G401.6 (cell line): Measurements from ENCODE around the gene XG.
"Not testable (repeated sequence)": the region's sequence is repeated elsewhere in the genome, so short reads cannot be mapped to it uniquely, and the experiment has no call there.

Experiments used
- FAIRE-seq: peaks from 2 replicates; lab custom pipeline; 2012; peaks lifted over from hg19 to GRCh38; lab: Jason Lieb, UNC

XG gene

DNA sequence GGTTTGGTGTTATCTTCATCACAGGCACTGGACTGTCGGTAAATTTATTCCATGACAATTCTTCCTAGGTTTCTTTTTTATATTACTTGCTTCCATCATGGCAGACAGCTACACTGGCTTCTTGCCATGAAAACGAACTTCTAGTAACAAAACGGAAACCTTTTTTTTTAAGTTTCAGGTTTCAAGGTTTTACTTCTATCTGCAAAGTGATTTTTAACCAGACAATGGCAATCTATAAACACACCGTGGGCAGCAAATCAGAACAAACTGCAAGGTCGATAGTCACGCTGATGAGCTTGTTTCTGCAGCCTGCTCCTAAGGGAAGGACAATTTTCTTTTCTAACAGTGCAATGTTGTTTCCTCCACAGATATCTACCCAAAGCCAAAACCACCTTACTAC lies 29.9 kb downstream of the XG start:
- FAIRE-seq: no peak

DNA sequence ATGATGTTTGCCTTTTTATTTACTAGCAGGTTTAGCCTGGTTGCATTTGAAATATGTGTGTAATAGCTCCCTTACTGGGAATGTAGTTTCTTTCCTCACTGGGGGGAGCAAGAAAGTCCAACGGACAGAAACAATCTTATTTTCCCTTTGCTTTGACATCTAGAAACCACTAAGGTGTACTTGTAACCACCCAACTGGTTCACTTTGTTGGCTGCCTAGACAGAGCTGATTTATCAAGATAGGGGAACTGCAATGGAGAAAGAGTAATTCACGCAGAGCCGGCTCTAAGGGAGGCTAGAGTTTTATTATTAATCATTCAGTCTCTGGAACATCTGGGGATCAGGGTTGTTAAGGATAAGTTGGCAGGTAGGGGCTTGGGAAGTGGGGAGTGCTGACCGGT lies 30.3 kb downstream of the XG start:
- FAIRE-seq: no peak

- FAIRE-seq: no peak
Observed at GRCh38 chrX:2782778-2783177, 30.9 kb downstream of the XG start.

GRCh38 chrX:2784026-2784425 lies 32.2 kb downstream of the XG start:
- no peak for FAIRE-seq

DNA sequence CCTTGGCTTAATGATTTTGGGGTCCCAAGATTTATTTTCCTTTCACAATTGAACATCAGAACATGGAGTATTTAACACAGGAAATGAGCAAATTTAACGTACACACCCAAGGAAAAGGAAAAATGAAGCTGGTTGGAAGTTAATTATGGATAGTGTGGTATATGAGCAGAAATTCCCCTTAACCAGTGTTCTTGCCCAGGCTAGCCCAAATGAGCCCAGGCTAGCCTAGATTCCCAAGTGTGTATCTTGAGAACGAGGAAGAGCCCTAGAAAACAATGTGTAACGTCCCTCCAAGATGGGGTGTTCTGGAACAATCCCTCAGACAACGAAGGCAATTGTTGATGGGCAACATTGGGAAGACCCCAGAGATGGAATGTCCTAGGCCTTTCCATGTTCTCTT lies 33.7 kb downstream of the XG start:
- FAIRE-seq: no peak

- FAIRE-seq: no peak
Observed at GRCh38 chrX:2788980-2789379, 37.1 kb downstream of the XG start.

- no peak for FAIRE-seq
Observed at GRCh38 chrX:2789569-2789968, 37.7 kb downstream of the XG start.

- FAIRE-seq: no peak
Observed at GRCh38 chrX:2793752-2794151, 41.9 kb downstream of the XG start.

- no peak for FAIRE-seq
Observed at GRCh38 chrX:2794336-2794735, 42.5 kb downstream of the XG start.

DNA sequence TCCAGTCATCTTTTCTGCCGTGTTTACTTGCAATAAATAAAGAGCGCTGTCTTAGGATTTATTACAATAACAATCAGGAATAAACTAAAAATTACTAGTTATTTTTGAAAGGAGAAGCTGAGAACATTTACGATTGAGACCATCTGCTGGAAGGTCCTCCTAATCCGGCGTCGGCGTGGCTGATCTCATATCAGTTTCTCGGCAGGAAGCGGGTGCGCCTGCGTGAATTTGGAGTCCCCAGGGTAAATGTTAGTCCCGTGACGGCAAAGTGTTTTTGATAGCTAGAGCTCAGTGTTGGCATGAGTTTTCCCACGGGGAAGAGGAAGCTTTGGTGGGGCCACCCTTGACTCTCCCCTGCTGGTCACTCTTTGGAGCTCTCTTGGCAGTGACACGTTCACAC lies 45.0 kb downstream of the XG start:
- FAIRE-seq: not testable (repeated sequence)

GRCh38 chrX:2799369-2799768 lies 47.5 kb downstream of the XG start:
- FAIRE-seq: no peak

- not testable (repeated sequence) for FAIRE-seq
Observed at GRCh38 chrX:2799980-2800379, 48.1 kb downstream of the XG start.

- no peak for FAIRE-seq
Observed at GRCh38 chrX:2801223-2801622, 49.4 kb downstream of the XG start.

DNA sequence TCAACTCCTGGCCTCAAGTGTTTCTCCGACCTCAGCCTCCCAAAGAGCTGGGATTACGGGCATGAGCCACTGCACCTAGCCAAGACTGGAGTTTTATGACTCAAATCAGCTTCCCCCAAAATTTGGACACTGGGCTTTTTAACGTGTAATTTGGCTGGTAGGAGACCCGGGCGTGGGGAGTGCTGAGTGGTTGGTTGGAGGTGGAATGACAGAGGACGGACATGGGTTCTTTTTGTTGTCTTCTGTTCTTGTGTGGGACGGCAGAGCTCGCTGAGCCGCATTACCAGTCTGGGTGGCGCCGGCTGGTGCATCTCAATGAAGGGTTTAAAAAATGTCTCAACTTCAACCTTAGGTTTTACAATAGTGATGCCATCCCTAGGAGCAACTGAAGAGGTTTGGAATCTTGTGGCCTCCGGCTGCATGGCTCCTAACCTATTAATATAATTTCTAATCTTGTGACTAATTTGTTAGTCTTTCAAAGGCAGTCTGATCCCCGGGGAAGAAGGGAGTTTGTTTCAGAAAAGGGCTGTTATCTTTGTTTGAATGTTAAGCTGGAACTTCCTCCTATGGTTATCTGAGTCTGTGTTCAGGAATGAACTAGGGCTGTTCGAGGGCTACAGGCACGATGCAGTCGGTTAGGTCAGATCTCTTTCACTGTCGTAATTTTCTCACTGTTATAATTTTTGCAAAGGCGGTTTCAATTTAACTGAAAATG lies 50.7 kb downstream of the XG start:
- FAIRE-seq: not testable (repeated sequence)

DNA sequence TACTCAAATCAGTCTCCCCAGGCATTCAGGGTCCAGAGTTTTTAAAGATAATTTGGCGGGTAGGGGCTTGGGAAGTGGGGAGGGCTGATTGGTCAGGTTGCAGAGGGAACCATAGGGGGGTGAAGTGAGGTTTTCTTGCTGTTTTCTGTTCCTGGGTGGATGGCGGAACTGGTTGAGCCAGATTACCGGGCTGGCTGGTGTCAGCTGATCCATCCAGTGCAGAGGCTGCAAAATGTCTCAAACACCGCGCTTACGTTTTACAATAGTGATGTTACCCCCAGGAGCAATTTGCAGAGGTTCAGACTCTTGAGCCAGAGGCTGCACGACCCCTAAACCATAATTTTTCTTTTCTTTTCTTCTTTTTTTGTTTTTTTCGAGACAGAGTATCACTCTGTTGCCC lies 51.6 kb downstream of the XG start:
- not testable (repeated sequence) for FAIRE-seq

GRCh38 chrX:2804106-2804843 lies 52.4 kb downstream of the XG start:
- not testable (repeated sequence) for FAIRE-seq

GRCh38 chrX:2804858-2805257 lies 53.0 kb downstream of the XG start:
- FAIRE-seq: not testable (repeated sequence)

- no peak for FAIRE-seq
Observed at GRCh38 chrX:2811271-2811670, 59.4 kb downstream of the XG start.

- not testable (repeated sequence) for FAIRE-seq
Observed at GRCh38 chrX:2812161-2812907, 60.5 kb downstream of the XG start.

- no peak for FAIRE-seq
Observed at GRCh38 chrX:2817036-2817435, 65.2 kb downstream of the XG start.

- peak; percentile 55 for FAIRE-seq
Observed at GRCh38 chrX:2819345-2820135, 67.7 kb downstream of the XG start.

GRCh38 chrX:2820136-2820771 lies 68.4 kb downstream of the XG start:
- FAIRE-seq: no peak
